Activated naive CD4-positive, alpha-beta T cell treated with anti-CD3 and anti-CD28 coated beads for 36 hours (primary cell): ENCODE data around the gene ZFPM1. TPM values are rescaled to one million over a fixed set of nuclear protein-coding genes. Genes with fewer than 3 reads are reported as not detected.
A peak's percentile ranks its signal among the peaks of the same experiment; 100 is the strongest.

Experiments
- CTCF ChIA-PET: fragments of 350-600 bp; sonication (Branson Sonifier 250); formaldehyde crosslinking; loops from one replicate; lab custom pipeline; 2021; ENCODE audit warnings: antibody characterized with exemption; lab: Charles Lee
- DNase-seq: peaks from one replicate; pipeline ENCODE4 v3.0.0-alpha.2; 2020
- H3K27ac Mint-ChIP-seq: one replicate; pipeline ENCODE4 v1.8.0; 2021; ENCODE audit warnings: mild to moderate bottlenecking, mixed read lengths
- H3K27me3 Mint-ChIP-seq: one replicate; pipeline ENCODE4 v1.8.0; 2021; ENCODE audit warnings: low read depth, mixed read lengths
- H3K36me3 Mint-ChIP-seq: one replicate; pipeline ENCODE4 v1.8.0; 2021; ENCODE audit warnings: low read depth, mixed read lengths
- H3K4me1 Mint-ChIP-seq: one replicate; pipeline ENCODE4 v1.8.0; 2021; ENCODE audit warnings: low read depth, mixed read lengths
- H3K4me3 Mint-ChIP-seq: one replicate; pipeline ENCODE4 v1.8.0; 2021; ENCODE audit warnings: mild to moderate bottlenecking, moderate library complexity, mixed read lengths
- H3K9me3 Mint-ChIP-seq: one replicate; pipeline ENCODE4 v1.8.0; 2021; ENCODE audit warnings: mixed read lengths
- intact Hi-C: fragments of 100-400 bp; cut with micrococcal nuclease; formaldehyde crosslinking; loops from one replicate; pipeline ENCODE4 v1.15.1; 2023
- total RNA-seq, 2 experiments: library from RNA; stranded (reverse); gene quantifications; one replicate each; pipeline ENCODE4 v1.2.3, GENCODE V29; 2021

The ZFPM1 gene
- total RNA-seq, 2 experiments from 2014 or later = 11.0 to 12.2 TPM

DNA sequence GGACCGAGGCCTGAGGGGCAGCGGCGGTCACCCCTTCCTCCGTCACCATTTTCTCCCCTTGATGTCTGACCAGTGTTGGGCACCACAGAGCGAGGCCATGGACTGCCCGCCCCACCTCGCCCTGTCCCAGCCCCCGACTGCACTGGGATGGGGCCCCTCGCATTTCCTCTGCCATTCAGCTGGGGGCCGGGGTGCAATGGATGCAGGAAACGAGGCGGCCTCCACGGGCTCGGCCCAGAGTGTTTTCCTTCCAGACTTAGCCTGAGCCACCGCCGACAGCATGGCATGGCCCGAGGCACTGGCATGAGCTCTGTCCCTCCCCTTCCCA is 72.5 kb downstream of the ZFPM1 start:
- Mint-ChIP-seq H3K27me3 (no peaks in the 10 kb centered on the region), H3K4me1 (peaks cover 1% of the 10 kb centered on the region), H3K27ac (no peak overlapping the region), H3K9me3 (no peaks in the 10 kb centered on the region), H3K4me3 (no peak overlapping the region), H3K36me3 (no peaks in the 10 kb centered on the region)
- no peak for DNase-seq
- intact Hi-C loops = no loop called here
- CTCF ChIA-PET = no interaction called here

DNA sequence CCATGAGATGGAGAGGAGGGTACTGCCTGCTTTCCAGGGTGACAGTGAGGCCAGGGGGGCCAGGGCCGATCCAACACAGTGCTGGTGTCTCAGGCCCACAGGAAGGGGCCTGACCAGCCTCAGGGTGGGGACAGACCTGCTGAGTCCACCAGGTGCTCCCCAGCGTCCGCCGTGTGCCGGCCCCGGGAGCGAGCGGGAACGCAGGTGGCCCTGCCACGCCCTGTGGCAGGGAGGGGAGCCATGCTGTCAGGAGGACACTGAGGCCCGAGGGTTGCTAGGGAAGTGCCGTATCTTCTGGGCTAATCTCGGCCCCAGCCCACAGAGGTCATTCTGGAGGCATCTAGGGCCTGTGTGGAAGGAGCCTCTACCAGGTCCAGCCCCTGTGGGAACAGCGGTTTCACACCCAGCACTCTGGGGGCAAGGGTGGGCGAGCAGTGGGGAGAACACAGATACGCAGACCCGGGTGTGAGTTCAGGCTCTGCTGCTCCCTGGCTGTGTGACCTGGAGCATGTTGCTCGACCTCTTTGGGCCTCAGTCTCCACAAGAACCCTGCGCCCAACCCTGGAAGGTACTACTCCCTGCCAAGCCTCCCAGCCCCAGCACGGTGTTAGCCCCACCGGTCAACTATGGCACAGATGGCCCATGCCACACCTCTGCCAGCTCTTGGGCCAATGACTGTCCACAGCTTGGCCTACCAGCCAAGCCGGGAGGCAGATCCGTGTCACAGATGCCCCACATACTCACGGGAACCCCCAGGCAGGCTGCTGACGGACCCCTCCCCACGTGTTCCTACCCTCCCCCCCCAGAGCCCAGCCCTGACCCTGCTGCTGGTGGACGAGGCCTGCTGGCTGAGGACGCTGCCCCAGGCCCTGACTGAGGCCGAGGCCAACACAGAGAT is 73.2 kb downstream of the ZFPM1 start:
- Mint-ChIP-seq H3K36me3 (no peaks in the 10 kb centered on the region), H3K27me3 (no peaks in the 10 kb centered on the region), H3K4me3 (no peak overlapping the region), H3K27ac (no peak overlapping the region), H3K9me3 (no peaks in the 10 kb centered on the region), H3K4me1 (peaks cover 1% of the 10 kb centered on the region)
- CTCF ChIA-PET = no interaction called here
- no peak for DNase-seq
- intact Hi-C loops = loop anchor here (2.0 kb wide), 1 partner anchor 71 kb away; no protein-coding TSS in a partner anchor

DNA sequence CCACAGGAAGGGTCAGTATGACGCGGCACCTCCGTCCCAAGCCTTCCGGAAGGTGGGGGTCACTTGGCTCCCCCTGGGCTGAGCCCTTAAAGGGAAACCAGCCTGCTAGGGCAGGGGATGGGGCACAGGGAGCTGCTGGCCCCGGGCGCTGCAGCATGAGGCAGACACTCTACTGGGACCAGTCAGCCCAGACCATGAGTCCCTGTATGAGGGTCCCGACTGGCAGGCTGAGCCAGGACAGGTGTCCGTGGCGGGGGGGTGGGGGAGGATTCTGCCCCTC is 73.8 kb downstream of the ZFPM1 start:
- CTCF ChIA-PET = no interaction called here
- no peak for DNase-seq
- intact Hi-C loops = loop anchor here (1.0 to 2.0 kb wide), 2 partner anchors 72 to 84 kb away; no protein-coding TSS in a partner anchor
- Mint-ChIP-seq H3K27ac (no peak overlapping the region), H3K36me3 (peaks cover 2% of the 10 kb centered on the region), H3K4me3 (no peak overlapping the region), H3K27me3 (no peaks in the 10 kb centered on the region), H3K9me3 (no peaks in the 10 kb centered on the region), H3K4me1 (peaks cover 1% of the 10 kb centered on the region)

DNA sequence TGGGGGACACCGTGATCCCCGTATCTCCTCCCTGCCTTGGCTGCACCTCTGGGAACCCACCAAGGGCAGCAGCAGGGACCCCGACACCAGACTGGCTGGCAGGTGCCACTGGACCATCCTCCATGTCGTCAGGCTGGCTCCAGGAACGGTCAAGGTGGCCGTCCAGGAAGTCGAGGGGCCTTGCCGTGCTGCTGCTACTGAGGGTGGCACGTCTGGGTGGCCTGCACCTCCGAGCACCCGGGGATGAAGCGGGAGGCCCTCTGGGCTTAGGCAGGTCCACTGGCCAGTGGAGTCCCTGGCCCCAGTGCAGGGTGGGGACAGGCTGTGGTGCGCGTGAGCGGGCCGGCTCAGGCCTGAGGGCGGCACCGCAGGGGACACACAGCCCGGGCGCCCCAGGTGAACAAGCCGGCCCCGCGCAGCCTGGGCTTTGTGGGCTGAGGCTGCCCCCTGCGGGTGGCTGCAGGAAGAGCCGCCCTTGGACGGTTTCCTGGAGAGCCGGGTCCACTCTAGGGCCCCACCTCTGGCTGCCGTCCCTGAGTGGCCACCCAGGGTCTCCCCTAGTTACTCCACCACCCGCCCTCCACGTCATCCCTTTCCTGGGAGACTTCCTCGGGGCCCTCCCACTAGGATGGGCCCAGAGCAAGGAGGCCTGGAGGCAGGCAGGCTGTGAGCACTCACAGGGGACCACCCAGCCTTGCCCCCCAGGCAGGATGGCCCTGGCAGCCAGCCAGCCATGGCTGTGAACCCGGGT is 74.3 kb downstream of the ZFPM1 start:
- Mint-ChIP-seq H3K27ac (no peak overlapping the region), H3K9me3 (no peaks in the 10 kb centered on the region), H3K4me3 (no peak overlapping the region), H3K36me3 (peaks cover 2% of the 10 kb centered on the region), H3K4me1 (peaks cover 1% of the 10 kb centered on the region), H3K27me3 (no peaks in the 10 kb centered on the region)
- CTCF ChIA-PET = no interaction called here
- peak; percentile 66 for DNase-seq
- intact Hi-C loops = loop anchor here (1.0 to 2.0 kb wide), 2 partner anchors 73 to 84 kb away; no protein-coding TSS in a partner anchor

DNA sequence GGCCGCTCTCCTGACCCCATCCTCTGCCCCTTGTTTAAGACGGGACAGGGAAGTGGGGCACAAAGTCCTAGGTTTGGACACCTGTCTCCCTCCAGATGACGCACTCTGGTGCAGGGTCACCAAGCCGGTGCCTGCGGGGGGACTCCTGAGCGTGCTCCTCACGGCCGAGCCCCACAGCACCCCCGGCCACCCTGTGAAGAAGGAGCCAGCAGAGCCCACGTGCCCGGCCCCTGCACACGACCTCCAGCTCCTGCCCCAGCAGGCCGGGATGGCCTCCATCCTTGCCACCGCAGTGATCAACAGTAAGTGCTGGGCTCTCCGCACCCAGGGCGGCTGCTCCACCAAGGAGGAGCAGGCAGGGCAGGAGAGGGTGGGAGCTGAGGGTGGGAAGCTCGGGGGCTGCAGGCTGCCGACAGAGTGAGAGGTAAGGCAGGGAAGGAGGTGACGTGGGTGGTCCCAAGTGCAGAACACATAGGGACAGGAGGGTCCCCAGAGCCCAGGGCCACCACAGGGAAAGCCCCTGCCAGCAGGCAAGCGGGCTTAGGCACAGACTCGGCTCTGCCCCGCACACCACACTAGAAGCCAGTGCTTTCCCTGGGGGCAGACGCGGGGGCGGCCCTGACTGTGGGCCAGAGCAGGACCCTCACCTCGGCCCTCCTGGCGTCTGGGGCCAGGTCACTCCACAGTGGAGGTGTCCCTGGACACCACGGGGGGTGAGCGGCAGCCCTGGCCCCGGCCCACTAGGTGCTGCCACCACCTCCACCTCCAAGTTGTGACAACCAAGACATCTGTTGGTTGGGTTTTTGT is 75.1 kb downstream of the ZFPM1 start:
- intact Hi-C loops = loop anchor here (1.0 to 2.0 kb wide), 2 partner anchors 73 to 85 kb away; no protein-coding TSS in a partner anchor
- H3K4me1 Mint-ChIP-seq = peaks cover 1% of the 10 kb centered on the region
- CTCF ChIA-PET = no interaction called here
- H3K27me3 Mint-ChIP-seq = no peaks in the 10 kb centered on the region
- H3K9me3 Mint-ChIP-seq = no peaks in the 10 kb centered on the region
- no peak overlapping the region for H3K4me3 Mint-ChIP-seq
- H3K36me3 Mint-ChIP-seq = peaks cover 2% of the 10 kb centered on the region
- H3K27ac Mint-ChIP-seq = no peak overlapping the region
- DNase-seq = no peak

DNA sequence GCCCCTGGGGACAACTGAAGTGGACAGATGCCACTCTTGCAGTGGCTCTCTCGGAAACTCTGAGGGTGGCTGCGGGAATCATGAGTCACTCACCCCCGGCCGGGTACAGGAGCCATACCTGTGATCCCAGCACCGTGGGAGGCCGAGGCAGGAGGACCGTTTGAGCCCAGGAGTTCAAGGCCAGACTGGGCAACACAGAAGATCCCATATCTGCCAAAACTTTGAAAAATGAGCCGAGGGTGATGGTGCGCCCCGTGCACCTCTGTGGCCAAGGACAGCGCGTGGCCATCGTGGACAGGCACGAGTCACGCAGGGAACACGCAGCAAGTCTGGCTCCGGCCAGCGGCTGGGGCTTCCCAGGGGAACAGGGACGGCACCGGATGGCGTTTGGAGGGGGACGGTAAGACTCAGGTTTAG is 75.8 kb downstream of the ZFPM1 start:
- CTCF ChIA-PET = no interaction called here
- Mint-ChIP-seq H3K9me3 (no peaks in the 10 kb centered on the region), H3K27ac (no peak overlapping the region), H3K4me1 (peaks cover 1% of the 10 kb centered on the region), H3K27me3 (no peaks in the 10 kb centered on the region), H3K36me3 (peaks cover 2% of the 10 kb centered on the region), H3K4me3 (no peak overlapping the region)
- DNase-seq = no peak
- intact Hi-C loops = no loop called here

DNA sequence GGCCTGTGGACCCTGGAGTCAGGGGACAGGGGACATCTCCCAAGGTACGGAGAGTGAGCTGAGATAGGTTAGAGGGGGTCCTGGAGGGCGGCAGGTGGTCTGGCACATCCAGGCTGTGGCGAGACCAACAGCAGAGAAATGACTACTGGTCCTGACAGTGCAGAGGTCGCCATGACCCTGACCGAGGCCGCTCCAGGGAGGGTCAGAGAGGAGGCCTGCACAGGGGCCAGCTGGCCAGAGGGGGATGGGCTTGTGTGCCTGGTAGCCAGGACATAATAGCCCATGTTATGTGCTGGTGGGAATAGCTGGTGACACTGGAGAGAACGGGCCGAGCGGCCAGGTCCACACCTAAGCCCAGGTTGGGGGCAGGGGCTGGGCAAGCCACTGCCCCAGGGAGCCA is 76.5 kb downstream of the ZFPM1 start:
- H3K4me1 Mint-ChIP-seq = no peaks in the 10 kb centered on the region
- peaks cover 2% of the 10 kb centered on the region for H3K36me3 Mint-ChIP-seq
- no peaks in the 10 kb centered on the region for H3K27me3 Mint-ChIP-seq
- no peak for DNase-seq
- CTCF ChIA-PET = no interaction called here
- H3K9me3 Mint-ChIP-seq = no peaks in the 10 kb centered on the region
- intact Hi-C loops = no loop called here
- H3K4me3 Mint-ChIP-seq = no peak overlapping the region
- no peak overlapping the region for H3K27ac Mint-ChIP-seq

DNA sequence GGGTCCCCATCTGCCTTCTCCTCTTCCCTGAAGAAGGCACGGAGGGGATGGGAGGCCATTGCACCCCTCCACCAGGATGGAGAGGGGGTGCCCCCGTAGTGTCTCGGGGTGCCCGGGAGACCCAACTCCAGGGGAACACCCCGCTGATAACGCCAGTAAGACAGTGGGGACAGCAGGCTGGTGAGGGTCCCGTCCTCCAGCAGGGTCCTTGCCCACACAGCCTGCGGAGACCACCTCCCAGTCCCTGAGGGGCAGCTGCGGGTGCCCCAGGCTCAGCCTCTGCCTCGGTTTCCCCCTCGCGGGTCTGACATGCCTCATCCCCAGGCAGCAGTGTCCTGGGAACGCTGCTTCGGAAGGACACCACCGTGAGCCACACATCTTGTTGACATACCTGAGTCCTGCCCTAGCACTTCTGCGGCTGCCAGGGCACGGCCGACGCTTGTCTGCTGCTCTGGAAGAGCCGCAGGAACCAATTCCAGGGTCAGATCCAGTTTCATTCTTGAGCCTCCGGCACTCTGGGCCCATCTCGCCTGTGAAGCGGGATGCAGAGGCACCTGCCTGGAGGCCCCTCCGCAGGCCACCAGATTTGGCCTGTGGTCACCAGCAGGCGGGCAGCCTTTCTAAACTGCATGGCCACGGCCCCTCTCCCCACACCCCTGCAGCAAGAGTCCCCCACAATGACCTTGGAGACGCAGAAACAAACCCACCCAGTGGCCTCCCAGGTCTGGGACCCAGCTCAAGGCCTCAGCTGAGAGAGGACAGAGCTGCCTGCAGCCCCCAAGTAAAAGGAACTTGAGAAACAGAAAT is 77.2 kb downstream of the ZFPM1 start:
- peaks cover 3% of the 10 kb centered on the region for H3K4me1 Mint-ChIP-seq
- H3K27me3 Mint-ChIP-seq = no peaks in the 10 kb centered on the region
- peaks cover 2% of the 10 kb centered on the region for H3K36me3 Mint-ChIP-seq
- DNase-seq = no peak
- CTCF ChIA-PET = no interaction called here
- intact Hi-C loops = no loop called here
- H3K27ac Mint-ChIP-seq = no peak overlapping the region
- no peak overlapping the region for H3K4me3 Mint-ChIP-seq
- no peaks in the 10 kb centered on the region for H3K9me3 Mint-ChIP-seq

DNA sequence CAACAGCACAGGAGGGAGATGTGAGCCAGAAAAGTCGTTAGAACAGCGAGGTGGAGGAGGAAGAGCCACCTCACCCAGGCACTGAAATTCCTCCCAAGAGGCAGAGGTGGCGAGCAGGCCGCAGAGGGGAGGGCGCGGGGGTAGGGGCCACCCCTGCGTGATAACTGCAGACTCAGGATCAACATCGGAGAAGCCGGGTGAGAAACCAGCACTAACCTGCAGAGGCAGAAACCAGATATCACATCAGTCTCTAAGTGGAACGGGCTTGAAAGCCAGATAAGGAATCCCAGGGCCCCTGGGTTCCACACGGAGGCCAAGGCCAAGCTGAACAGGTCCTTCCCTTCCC is 77.8 kb downstream of the ZFPM1 start:
- CTCF ChIA-PET = no interaction called here
- H3K9me3 Mint-ChIP-seq = no peaks in the 10 kb centered on the region
- intact Hi-C loops = no loop called here
- H3K27ac Mint-ChIP-seq = no peak overlapping the region
- peaks cover 2% of the 10 kb centered on the region for H3K36me3 Mint-ChIP-seq
- DNase-seq = no peak
- H3K27me3 Mint-ChIP-seq = no peaks in the 10 kb centered on the region
- no peak overlapping the region for H3K4me3 Mint-ChIP-seq
- H3K4me1 Mint-ChIP-seq = peaks cover 6% of the 10 kb centered on the region

DNA sequence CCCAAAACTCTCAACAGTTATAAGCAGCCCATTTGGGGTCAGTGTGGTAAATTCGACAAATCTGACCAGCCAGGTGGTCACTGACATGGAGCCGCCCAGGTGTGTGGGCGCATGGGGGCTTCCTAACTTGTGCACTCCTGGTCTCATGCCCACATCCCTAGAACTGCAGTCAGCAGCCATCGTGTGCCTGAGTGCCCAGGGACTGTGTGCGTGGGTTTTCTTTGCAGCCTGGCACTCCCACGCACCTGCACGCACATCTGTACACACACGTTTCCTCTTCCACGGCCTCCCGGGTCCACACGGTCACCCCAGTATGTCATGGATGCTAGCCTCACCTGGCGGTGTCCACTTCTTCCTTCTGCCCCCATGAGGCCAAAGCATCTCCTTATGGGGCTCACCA is 78.3 kb downstream of the ZFPM1 start:
- intact Hi-C loops = no loop called here

DNA sequence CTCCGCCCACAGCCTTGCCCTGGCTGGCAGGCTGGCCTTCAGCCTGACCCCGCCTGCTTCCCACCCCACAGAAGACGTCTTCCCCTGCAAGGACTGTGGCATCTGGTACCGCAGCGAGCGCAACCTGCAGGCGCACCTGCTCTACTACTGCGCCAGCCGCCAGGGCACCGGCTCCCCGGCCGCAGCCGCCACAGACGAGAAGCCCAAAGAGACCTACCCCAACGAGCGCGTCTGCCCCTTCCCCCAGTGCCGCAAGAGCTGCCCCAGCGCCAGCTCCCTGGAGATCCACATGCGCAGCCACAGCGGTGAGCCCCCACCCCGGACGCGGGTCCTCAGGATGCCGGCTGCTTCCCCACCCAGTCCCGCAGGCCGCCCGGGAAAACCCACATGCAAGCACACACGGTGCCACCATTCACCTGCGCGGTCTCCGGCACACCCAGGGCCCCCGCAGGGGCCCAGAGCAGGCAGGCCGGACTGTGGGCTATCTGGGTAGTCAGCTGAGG is 78.9 kb downstream of the ZFPM1 start:
- Mint-ChIP-seq H3K4me1 (peaks cover 8% of the 10 kb centered on the region), H3K27me3 (no peaks in the 10 kb centered on the region), H3K36me3 (peaks cover 4% of the 10 kb centered on the region), H3K4me3 (no peak overlapping the region), H3K9me3 (no peaks in the 10 kb centered on the region), H3K27ac (no peak overlapping the region)
- CTCF ChIA-PET = no interaction called here
- intact Hi-C loops = no loop called here
- DNase-seq = no peak

More for the DNA sequence above, 78.3 kb downstream of the ZFPM1 start:
- Mint-ChIP-seq H3K4me1 (peaks cover 8% of the 10 kb centered on the region), H3K9me3 (no peaks in the 10 kb centered on the region), H3K4me3 (no peak overlapping the region), H3K27ac (no peak overlapping the region), H3K36me3 (peaks cover 4% of the 10 kb centered on the region), H3K27me3 (no peaks in the 10 kb centered on the region)
- no peak for DNase-seq
- CTCF ChIA-PET = no interaction called here
